Endothelial cell of hepatic sinusoid (primary cell): Measurements from ENCODE around the gene UST.
"Not testable (repeated sequence)": the region's sequence is repeated elsewhere in the genome, so short reads cannot be mapped to it uniquely, and the experiment has no call there.

Source experiments
- in situ Hi-C: cut with HindIII; loops from 2 replicates; pipeline ENCODE4 v1.10.0; 2017; ENCODE audit warnings: low sequenced_read_pairs

The UST gene

DNA sequence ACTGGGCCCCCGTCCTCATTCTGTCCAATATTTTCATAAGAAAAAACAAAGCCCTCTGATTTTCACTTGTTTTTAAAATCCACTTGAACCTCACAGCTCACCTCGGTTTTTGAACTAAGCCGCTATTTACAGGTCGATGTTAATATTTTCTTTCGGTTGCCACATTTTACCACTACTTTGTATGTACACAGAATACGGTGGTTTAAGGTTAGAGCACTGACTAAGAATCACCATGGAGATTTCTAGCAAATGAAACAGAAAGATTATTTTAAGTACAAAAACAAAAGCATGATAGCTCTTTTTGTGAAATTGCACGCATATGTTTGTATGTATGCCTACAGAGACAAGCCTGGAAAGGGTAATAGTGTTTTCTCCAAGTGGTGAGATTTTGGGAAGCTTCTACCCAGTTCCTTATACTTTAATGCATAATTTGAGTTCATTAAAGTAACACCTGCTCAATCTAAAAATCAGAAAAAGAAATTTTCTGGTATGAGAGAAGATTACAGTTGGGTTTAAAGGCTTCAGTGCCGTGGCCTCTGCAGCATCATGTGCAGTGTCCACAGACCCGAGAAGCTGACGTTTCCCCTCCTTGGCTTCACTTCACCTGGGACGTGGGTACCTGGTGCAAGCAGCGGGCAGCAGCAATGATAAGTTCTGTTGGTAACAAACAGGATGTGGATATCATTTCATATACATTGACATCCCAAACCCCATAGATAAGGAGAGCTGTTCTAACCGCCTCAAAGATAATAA, 144.0 kb downstream of the UST start:
- in situ Hi-C loops: no loop called here

DNA sequence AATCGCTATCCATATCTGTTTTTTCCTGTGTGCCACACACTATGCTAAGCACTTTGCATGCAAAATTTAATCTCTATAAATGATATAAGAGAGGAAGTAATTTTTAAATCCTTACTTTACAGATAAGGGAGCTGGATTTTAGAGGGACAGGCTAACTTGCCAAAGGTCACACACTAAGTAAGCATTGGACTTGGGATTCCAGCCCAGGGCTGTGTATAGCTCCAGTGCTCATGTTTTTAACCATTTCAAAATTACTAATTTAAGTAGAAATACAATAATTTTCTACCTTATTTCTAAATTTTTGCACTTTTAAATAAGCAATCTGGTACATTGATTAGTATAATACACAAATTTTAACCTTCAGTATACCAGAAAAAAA, 144.6 kb downstream of the UST start:
- in situ Hi-C loops: no loop called here

DNA sequence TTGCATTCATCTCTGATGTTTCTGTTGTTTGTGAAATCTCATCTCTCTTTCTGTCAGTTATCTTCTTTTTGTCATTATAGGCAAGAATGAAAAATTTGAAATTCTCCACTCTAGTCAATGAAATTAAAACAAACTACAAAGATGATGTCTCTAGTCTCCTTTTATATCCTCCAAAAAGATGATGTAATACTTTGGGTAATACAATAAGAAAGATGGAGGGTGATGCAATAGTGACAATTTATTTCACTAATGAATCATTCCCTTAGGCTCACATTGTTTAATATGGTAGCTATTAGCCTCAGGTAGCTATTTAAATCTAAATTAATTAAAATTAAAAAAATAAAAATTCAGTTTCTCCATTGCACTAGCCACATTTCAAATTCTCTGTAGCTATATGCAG, 145.4 kb downstream of the UST start:
- in situ Hi-C loops: no loop called here

DNA sequence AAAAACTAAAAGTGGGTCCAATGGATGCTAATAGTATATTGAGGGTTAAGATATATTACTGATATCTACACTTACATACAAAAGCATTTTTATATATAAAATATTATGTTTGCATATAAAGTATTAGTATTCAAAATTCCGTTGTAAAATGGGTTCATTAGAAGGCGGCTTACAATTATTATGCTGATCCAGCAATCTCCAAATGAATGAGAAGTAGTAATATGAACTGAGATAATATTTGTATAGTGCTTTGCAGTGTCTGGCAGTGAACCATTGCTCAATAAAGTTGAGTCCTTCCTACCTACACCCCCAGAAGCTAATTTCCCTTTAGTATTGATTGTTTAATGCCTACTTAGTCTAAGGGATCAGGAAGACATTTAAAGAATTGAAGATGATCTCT, 146.2 kb downstream of the UST start:
- in situ Hi-C loops: no loop called here

DNA sequence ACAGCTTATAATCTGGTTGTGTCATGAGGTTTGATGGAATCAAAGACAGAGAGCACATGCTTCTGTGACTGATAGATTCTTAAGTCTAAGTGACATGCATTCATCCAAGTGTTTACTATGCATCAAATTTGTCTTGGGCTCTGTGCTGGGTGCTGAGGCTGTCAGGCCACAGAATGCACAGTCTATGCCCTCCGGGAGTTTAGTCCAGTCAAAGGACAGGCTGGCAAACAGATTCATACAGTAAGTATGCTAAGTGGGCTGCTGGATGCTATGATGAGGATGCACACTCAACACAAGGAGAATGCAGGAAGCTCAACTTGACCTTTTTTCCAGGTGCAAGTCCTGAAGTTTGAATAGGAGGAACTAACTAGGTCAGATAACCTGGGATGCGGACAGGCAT, 146.7 kb downstream of the UST start:
- in situ Hi-C loops: no loop called here

DNA sequence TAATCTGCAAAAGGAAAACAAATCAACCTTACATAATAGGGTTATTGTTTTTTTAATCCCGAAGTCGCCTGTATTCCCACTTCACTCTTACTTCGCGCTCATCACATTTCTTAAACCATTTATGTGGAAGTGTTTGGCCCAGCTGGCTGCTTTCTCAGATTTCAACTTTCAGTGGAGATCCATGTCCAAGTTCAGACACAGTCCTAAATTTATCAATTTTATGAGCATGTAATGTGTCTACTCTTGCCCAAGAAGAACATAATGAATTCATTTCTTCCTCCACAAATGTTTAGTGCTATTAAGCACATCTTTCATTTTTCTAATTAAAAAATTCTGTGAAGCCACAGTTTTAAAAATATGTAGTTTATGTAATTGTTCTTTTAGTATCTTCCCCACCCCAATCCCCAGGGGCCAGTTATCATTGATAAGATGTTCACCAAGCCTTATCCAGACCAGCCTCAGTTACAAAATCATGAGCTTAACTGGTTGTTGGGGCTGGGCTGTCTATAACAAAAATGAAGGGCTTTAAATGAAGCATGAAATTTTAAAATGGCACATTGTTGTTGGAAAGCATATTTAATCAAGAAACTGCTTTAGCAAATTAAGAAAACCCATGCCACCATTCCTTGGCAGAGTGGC, 151.7 kb downstream of the UST start:
- in situ Hi-C loops: no loop called here

DNA sequence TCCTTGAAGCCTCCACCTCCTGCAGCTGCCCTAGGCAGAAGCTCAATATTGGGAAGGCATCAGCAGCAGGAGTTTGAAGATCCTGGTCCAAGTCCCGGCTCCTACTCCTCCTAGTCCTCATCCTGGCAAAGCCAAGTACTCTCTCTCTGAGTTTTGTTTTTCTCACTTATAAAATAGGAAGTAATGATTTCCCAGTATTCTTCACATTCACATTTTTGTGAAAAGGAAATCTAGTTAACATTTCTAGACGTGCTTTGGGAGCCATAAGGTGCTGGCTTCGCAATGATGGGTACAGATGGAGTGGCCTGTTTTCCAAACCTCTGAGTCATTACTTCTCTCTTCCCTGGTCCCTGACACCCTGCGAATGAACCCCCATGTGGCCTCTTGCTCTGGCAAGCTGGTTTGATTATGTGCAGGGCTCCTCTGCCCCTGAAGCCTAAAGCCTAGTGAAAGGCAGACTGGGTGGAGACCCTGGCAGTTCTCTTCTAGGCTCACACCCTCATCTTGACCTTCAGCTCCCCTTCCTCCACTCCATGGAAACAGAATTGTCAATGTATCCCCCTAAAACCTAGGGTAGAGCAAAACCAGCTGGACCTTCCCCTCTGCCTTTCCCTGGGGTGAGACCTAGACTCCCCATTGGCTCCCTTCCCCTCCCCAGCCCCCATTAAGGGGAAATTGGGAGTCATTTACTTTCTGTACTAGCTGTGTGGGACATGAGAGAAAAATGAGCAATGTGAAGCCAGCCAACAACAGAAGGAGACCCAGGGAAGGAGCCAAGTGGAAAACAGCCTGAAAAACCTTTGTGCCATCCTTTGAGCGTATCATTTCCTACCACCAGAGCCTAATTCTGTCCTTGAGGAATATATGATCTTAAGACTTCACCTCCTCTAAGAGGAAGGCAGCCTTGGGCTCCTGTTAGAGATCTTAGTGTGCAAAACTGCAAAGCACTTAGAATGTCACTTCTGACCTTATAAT, 158.4 kb downstream of the UST start:
- in situ Hi-C loops: no loop called here

DNA sequence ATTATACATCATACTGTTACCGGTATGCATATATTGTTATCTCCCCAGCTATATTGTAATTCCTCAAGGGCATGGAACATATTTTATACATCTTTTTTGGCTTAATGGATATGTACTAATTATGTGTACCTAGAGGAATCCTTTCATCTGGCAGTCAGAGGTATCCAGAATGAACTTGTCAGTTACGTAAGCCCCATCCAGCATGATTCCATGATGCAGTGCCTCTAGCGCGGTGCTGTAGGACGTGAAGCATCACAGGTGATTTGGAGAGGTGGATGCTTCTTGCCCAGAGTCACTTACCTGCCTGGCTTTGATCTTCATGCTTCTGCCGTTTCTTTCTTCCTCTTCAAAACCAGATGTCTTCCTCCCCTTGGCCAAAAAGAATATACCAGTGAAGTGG, 159.1 kb downstream of the UST start:
- in situ Hi-C loops: no loop called here

DNA sequence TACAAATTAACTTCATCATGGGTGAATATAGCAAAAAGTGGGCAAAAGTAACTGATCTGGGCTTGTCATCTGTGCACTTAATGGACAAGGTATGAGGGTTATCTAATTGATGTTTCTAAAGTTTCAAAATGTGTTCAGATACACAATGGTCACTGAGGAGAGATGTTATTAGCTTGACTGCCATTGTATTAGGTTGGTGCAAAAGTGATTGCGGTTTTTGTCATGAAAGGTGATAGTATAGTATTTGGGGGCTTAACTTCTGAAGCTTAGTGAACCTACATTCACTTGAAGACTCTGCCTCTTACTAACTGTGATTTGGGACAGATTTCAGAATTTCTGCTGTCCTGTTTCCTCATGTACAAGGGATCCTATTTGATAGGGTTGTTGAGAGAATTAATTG, 159.6 kb downstream of the UST start:
- in situ Hi-C loops: no loop called here

DNA sequence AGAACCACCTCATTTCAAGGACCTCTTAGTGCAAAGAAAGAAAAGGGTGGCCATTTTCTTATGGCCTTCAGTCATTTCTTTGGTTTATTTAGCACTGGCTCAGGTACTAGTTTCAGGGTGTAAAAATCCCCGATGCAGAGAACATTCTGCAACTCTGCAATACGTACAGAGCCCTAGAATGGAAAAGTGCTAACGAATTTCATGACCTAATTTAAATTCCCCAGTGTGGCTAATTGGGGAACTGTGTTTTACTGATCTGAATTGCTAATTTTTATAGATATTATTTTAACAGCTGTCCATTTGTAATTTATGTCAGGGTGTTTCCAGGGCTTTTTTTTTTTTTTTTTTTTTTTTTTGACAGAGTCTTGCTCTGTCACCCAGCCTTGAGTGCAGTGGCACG, 160.7 kb downstream of the UST start:
- in situ Hi-C loops: no loop called here

DNA sequence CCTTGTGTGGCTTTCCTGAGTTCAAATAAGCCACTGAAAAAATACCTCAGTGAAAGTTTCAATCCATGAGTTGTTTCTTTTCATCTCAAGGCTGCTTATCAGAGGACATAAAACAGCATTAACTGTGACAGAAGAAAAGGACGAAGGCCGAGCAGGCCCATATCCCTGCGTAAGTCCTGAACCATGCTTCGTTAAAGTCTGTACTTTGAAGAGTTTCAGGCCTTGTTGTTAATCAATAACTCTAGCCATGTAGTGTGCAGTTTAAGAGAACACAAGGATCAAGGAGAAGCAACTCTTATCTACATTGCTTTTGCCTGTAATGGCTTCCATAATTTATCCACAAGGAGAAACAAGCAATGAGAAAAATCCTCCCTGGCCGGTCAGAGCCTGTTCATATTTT, 165.4 kb downstream of the UST start:
- in situ Hi-C loops: no loop called here

DNA sequence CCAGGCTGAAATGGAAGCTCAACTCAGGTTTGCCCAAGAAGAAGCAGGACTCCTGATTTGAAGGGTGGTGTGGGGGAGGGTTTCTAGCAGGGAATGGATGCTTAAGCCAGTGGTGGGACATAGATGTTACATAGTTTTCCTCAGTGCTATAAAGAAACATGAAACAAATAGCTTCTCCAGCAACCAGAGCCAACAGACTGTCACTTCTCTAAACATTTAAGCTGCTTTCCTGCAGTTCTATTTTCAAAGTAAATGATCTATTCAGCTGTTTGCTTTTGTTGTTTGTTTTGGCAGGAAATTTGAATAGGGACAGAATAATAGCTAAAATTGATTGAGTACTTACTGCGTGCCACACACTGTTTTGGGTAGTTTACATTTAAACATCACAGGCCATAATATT, 169.0 kb downstream of the UST start:
- in situ Hi-C loops: no loop called here

DNA sequence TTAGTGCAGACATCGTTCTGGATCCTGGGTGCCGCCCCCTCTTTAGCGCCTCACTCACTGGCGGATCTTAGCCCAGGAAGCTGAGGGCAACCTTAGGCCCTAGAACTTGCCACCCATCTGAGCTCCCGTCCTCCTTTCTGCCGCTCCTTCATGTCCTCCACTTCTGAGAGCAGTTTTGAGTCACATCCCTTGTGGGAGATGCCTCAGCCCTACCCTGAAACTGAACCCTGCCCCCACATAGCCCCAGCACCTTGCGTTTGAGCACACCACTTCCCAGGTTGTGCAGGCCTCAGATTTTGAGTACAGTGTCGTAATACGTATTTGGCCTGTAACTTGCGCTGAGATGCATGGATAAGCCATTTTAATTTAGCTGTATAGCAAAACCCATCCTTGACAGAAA, 169.7 kb downstream of the UST start:
- in situ Hi-C loops: not testable (repeated sequence)

DNA sequence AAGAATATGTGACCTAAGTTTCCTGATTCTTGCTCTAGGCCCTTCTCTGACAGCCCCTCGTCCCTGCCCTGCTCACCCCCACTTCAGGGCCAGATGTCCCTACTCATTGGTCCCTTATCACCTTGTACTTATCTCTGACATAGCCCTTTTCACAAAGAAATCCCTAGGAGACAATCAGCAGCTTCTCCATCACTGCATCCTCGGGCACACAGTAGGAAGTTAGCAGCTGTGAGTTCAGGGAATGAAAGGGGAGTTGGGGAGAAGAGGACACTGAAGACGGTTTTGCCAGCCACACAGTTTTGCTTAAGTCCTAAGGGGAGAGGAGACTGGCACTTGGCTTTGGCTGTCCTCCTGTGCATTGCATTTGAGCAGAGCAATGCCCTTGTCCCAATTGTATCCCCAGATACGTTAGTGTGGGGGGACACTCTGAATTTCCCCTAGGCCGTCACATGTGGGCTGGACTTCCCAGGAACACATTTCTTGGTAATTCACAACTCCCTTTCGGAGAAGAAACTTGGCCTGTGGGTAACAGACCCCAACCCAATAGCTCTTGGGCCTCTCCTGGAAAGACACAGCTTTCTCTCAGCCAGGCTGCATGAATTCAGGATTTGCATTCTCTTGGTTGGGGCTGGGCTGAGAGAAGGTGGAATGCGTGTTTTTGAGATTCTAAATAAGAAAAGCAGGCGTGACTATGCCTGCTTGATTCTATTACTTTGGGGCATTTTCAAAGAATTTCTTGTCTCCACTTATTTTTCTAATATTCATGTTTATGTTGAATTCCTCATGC, 177.6 kb downstream of the UST start:
- in situ Hi-C loops: no loop called here

DNA sequence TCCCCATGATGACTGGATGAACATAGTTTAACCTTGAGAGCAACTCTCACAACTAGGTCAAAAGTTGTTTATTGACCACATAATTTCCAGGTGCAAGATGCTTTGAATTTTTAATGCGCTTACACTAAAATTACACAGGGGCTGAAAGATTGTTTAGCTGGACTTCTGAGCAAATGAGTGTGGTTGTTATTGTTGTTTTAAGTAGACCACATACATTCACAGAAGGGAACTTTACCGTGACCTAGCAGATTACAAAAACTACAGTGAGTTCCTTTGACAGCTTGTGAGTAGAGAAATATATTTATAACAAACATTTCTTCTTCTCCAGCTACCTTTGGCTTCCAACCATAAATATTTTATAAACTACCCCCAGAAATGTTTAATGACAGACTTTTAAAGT, 178.9 kb downstream of the UST start:
- in situ Hi-C loops: no loop called here

DNA sequence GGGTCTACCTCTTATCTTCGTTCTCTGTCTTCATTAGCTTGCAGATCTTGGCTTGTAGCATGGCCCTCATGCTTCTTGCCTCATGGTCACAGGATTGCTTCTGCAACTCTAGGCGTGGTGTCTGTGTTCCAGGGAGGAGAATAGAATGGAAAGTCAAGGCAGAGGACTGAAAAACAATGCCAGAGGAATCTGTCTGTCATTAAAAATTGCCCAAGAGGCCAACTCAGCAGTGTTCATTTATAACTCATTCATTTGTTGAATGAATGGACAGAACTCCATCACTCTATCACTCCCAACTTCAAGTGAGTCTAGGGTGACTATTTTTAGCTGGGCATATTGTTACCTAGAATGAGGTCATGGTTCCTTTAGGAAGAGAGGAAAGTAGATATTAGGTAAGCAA, 179.6 kb downstream of the UST start:
- in situ Hi-C loops: no loop called here

DNA sequence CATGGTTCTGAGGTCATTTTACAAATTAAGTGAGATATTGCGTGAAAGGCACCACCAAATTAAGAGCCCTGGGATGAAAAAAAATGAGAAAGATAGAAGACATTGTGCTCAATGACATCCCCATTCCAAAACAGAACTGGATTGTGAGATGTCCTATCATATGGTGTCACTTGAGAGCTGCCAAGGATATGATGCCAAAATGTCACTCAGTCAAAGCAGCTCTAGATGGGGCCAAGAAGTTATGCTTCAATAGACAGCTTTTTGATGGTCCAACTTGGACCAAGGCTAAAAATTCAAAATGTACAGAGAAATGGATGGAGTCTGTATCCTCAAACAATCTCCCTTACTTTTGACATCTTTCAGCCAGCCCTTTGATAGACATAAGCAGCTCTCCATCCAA, 180.8 kb downstream of the UST start:
- in situ Hi-C loops: no loop called here

DNA sequence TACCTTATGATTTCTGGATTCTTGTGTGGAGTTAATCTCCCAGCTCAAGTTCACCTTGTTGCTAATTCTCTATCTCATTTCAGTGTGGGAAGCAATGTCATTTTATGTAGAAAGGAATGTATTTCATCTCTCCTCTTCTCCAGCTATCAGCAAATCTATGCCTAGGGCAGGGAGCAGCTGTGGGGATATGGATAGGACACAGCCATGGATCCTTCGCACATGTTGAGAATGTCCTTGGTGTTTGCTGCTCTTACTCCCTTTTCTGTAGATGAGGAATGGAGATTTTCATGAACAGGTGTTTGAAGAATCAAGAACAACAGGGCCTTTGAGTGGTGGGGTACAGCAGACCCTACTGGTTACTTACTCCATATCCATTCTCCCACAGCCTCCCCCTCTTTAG, 182.0 kb downstream of the UST start:
- in situ Hi-C loops: no loop called here

DNA sequence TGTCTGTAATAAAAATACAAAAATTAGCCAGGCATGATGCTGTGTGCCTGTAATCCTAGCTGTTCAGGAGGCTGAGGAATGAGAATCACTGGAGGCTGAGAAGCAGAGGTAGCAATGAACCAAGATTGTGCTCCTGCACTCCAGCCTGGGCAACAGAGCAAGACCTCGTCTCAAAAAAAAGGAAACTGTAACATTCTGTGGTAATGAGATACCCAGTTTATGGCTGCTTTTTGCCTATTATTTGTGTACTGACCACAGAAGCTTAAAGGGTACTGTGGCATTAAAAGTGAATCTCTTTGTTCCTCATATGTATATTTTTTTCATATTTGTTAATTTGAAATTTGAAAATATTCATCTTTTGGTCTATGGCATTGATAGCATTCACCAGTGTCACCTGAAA, 185.4 kb downstream of the UST start:
- in situ Hi-C loops: no loop called here

DNA sequence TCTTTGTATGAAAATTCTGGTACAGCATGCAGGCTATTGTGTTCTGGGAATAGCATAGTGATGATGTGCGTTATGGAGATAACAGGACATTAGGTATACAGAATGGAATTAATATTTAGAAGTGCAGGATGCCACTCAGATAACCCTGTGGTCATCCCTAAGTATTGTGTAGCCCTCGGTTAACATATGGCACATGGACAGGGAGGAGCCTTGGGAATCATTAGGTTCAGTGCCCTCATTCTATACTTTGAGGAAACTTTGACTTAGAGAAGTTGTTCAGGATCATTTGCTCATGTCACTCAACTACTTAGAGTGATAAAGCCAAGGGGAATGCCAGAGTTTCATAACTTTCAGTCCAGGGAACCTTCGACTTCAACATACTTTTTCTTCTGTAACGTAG, 185.9 kb downstream of the UST start:
- in situ Hi-C loops: no loop called here

DNA sequence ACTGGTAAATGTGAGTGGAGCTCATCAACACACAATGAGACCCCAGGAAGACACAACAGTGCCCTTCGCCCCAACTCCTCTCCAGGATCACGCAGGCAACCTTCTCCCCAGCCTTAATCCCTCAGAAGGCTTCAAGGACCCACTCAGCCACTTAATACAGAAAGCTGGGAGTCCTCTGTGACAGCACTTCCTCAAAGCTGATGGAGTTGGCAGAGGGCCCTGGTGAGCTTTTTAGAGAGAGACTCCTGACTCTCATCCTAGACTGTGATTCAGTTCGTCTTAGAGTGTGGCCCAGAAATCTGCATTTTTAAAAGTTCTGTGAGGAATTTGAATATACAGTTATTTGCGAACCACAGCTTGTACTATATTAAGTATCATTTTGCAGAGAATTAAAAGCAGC, 187.7 kb downstream of the UST start:
- in situ Hi-C loops: no loop called here
